ENCODE data around the gene HCK. TPM values are rescaled to one million over a fixed set of nuclear protein-coding genes. Genes with fewer than 3 reads are reported as not detected.

HCK gene
- total RNA-seq, 1 experiment from 2014 or later: not detected

DNA sequence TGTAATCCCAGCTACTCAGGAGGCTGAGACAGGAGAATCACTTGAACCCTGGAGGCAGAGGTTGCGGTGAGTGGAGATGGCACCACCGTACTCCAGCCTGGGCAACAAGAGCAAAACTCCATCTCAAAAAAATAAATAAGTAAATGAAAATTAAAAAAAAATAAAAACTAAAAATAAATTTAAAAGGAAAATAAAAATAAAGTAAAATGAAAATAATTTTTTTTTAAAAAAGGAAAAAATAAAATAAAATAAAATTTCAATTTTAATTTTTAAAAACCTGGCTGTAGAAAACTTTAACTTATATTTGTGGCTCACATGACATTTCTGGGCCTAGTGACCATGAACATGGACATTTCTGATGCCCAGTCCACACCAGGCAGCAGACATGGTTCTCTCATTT is 16.1 kb downstream of the HCK start:
- no peak overlapping the region for H3K4me2 ChIP-seq
- no TSS peak for BruUV-seq (replicated peaks)
- CTCF ChIA-PET: no interaction called here

DNA sequence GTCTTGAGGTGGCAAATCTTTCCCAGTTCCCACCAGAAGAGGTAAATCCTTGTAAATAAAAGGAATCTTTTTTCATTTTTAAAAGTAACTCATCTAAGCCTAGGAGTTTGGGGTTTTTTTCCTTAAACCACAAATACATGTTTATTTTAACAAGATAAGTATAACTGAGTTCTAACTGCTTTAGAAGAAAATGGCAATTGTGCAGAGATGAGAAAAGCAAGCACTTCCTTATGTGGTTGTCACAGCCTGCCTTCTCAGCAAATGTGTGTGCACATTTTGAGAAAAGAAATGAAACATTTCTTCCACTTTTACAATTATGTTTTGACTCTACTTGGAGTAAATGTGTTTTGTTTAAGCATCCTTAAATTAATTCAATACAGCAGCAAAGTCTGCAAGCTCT is 17.7 kb downstream of the HCK start:
- Histone ChIP-seq H3K27ac (no peak overlapping the region), H3K4me3 (no peak overlapping the region), H3K9me2 (ENCODE audit: insufficient read depth) (no peaks in the 10 kb centered on the region), H3K4me1 (replicated peaks; ENCODE audit: insufficient read depth) (peaks cover 5% of the 10 kb centered on the region; the same call in 1 of the 2 replicates), H3K9me3 (ENCODE audit: insufficient read depth, low read depth) (no peaks in the 10 kb centered on the region), H3K27me3 (ENCODE audit: insufficient read depth, low read depth) (peaks cover 21% of the 10 kb centered on the region), H3F3A (ENCODE audit: insufficient read depth, low read depth) (no peaks in the 10 kb centered on the region), H3K79me2 (ENCODE audit: low read depth) (no peaks in the 10 kb centered on the region), H2AFZ (no peak overlapping the region), H3K4me2 (no peak overlapping the region), H3K36me3 (ENCODE audit: low read depth) (no peaks in the 10 kb centered on the region), H4K20me1 (ENCODE audit: insufficient read depth) (no peaks in the 10 kb centered on the region)
- no TSS peak for BruUV-seq (replicated peaks)
- TF ChIP-seq, protein P1, sequence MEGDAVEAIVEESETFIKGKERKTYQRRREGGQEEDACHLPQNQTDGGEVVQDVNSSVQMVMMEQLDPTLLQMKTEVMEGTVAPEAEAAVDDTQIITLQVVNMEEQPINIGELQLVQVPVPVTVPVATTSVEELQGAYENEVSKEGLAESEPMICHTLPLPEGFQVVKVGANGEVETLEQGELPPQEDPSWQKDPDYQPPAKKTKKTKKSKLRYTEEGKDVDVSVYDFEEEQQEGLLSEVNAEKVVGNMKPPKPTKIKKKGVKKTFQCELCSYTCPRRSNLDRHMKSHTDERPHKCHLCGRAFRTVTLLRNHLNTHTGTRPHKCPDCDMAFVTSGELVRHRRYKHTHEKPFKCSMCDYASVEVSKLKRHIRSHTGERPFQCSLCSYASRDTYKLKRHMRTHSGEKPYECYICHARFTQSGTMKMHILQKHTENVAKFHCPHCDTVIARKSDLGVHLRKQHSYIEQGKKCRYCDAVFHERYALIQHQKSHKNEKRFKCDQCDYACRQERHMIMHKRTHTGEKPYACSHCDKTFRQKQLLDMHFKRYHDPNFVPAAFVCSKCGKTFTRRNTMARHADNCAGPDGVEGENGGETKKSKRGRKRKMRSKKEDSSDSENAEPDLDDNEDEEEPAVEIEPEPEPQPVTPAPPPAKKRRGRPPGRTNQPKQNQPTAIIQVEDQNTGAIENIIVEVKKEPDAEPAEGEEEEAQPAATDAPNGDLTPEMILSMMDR (conservative IDR thresholded peaks at IDR 0.05): no peak
- TF ChIP-seq EZH2 (IDR thresholded peaks at IDR 0.05; ENCODE audit: low read depth): no peak
- ChIA-PET POLR2A (ENCODE audit: unreplicated experiment) (no interaction called here), CTCF (no interaction called here)
- intact Hi-C loops (cut with micrococcal nuclease; ENCODE audit: unreplicated experiment): no loop called here
- no peak for DNase-seq

More for the DNA sequence above, 16.1 kb downstream of the HCK start:
- no peaks in the 10 kb centered on the region for H3K9me3 ChIP-seq (ENCODE audit: insufficient read depth, low read depth)
- peaks cover 20% of the 10 kb centered on the region for H3K27me3 ChIP-seq (ENCODE audit: insufficient read depth, low read depth)
- DNase-seq: no peak
- intact Hi-C loops (cut with micrococcal nuclease; ENCODE audit: unreplicated experiment): no loop called here
- no peaks in the 10 kb centered on the region for H3K36me3 ChIP-seq (ENCODE audit: low read depth)
- H3K27ac ChIP-seq: no peak overlapping the region
- H3F3A ChIP-seq (ENCODE audit: insufficient read depth, low read depth): no peaks in the 10 kb centered on the region
- H3K9me2 ChIP-seq (ENCODE audit: insufficient read depth): no peaks in the 10 kb centered on the region
- no peaks in the 10 kb centered on the region for H4K20me1 ChIP-seq (ENCODE audit: insufficient read depth)
- no peaks in the 10 kb centered on the region for H3K79me2 ChIP-seq (ENCODE audit: low read depth)
- no peak overlapping the region for H3K4me3 ChIP-seq
- TF ChIP-seq, protein P1 (conservative IDR thresholded peaks at IDR 0.05): no peak
- TF ChIP-seq EZH2 (IDR thresholded peaks at IDR 0.05; ENCODE audit: low read depth): no peak
- H2AFZ ChIP-seq: no peak overlapping the region
- POLR2A ChIA-PET (ENCODE audit: unreplicated experiment): no interaction called here
- H3K4me1 ChIP-seq (replicated peaks; ENCODE audit: insufficient read depth): peaks cover 5% of the 10 kb centered on the region; the same call in 1 of the 2 replicates

DNA sequence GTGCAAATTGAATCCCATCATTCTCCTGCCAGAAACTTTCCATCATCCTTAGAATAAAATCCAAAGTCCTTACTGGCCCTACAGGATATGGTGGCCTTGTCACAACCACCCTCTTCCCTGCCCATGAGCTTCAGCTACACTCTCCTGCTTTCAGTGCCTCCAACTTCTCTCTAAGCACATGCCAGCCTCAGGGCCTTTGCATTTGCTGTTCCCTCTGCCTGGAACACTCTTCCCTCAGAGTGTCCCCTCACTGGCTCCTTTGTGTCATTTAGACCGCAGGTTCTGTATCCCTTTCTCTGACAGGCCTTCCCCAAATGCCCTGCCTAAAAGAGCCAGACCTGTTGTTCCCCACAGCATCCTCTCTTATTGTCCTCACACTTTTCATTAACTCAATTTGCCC is 18.2 kb downstream of the HCK start:
- Histone ChIP-seq H3K27ac (no peak overlapping the region), H3K4me1 (replicated peaks; ENCODE audit: insufficient read depth) (peaks cover 5% of the 10 kb centered on the region; the same call in 1 of the 2 replicates), H3F3A (ENCODE audit: insufficient read depth, low read depth) (no peaks in the 10 kb centered on the region), H3K4me2 (no peak overlapping the region), H3K9me3 (ENCODE audit: insufficient read depth, low read depth) (no peaks in the 10 kb centered on the region), H3K4me3 (no peak overlapping the region), H4K20me1 (ENCODE audit: insufficient read depth) (no peaks in the 10 kb centered on the region), H3K79me2 (ENCODE audit: low read depth) (no peaks in the 10 kb centered on the region), H3K36me3 (ENCODE audit: low read depth) (no peaks in the 10 kb centered on the region), H3K9me2 (ENCODE audit: insufficient read depth) (no peaks in the 10 kb centered on the region), H3K27me3 (ENCODE audit: insufficient read depth, low read depth) (peaks cover 26% of the 10 kb centered on the region), H2AFZ (no peak overlapping the region)
- TF ChIP-seq, protein P1 (conservative IDR thresholded peaks at IDR 0.05): no peak
- TF ChIP-seq EZH2 (IDR thresholded peaks at IDR 0.05; ENCODE audit: low read depth): no peak
- CTCF ChIA-PET: no interaction called here
- no peak for DNase-seq
- intact Hi-C loops (cut with micrococcal nuclease; ENCODE audit: unreplicated experiment): no loop called here
- no TSS peak for BruUV-seq (replicated peaks)
- POLR2A ChIA-PET (ENCODE audit: unreplicated experiment): no interaction called here
